Measurements from ENCODE around the gene ADAMTS2.

ADAMTS2 gene

GRCh38 chr5:179272326-179273072, 72.8 kb downstream of the ADAMTS2 start:
- Histone ChIP-seq H3K27ac (no peak overlapping the region), H3K4me1 (no peaks in the 10 kb centered on the region)
- TF ChIP-seq, protein P1, sequence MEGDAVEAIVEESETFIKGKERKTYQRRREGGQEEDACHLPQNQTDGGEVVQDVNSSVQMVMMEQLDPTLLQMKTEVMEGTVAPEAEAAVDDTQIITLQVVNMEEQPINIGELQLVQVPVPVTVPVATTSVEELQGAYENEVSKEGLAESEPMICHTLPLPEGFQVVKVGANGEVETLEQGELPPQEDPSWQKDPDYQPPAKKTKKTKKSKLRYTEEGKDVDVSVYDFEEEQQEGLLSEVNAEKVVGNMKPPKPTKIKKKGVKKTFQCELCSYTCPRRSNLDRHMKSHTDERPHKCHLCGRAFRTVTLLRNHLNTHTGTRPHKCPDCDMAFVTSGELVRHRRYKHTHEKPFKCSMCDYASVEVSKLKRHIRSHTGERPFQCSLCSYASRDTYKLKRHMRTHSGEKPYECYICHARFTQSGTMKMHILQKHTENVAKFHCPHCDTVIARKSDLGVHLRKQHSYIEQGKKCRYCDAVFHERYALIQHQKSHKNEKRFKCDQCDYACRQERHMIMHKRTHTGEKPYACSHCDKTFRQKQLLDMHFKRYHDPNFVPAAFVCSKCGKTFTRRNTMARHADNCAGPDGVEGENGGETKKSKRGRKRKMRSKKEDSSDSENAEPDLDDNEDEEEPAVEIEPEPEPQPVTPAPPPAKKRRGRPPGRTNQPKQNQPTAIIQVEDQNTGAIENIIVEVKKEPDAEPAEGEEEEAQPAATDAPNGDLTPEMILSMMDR (IDR thresholded peaks at IDR 0.05): no peak

DNA sequence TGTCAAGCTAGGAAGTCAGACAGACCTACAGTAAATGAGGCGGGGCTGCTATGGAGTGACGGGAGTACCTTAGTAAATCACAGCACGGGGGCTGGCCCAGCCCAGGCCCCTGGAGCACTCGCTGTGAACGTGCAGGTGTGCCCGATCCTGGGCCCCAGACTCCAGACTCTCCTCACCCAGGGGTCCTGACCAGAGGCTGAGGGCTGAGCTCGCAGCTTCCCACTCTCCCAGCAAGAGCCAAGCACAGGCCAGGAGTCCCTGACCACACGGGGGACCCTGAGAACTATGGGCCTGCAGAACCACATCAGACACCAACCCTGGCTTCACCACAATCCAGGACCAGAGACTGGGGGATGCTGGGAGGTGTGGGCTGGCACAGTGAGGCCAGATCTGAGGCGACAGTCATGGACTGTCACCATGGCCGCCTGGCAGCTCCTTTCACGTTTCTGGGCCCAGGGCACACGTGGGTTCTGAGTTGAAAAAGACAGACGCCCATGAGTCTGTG, 73.4 kb downstream of the ADAMTS2 start:
- Histone ChIP-seq H3K4me2 (ENCODE audit: low read length) (no peak overlapping the region), H3K4me3 (ENCODE audit: low read depth, low read length) (no peak overlapping the region), H3K9ac (no peak overlapping the region), H3K36me3 (ENCODE audit: control insufficient read depth, insufficient read depth, low read length) (no peaks in the 10 kb centered on the region), H3K27me3 (ENCODE audit: control insufficient read depth, insufficient read depth, low read length) (no peaks in the 10 kb centered on the region), H3K79me2 (no peaks in the 10 kb centered on the region), H3K4me1 (no peaks in the 10 kb centered on the region), H3K27ac (no peak overlapping the region), H2AFZ (no peak overlapping the region), H3K9me3 (ENCODE audit: control insufficient read depth, low read length) (no peaks in the 10 kb centered on the region)
- TF ChIP-seq, protein P1 (IDR thresholded peaks at IDR 0.05): no peak

More at GRCh38 chr5:179272326-179273072, 72.8 kb downstream of the ADAMTS2 start:
- no peak overlapping the region for H3K9ac ChIP-seq
- no peaks in the 10 kb centered on the region for H3K27me3 ChIP-seq (ENCODE audit: control insufficient read depth, insufficient read depth, low read length)
- H3K79me2 ChIP-seq: no peaks in the 10 kb centered on the region
- no peak overlapping the region for H3K4me2 ChIP-seq (ENCODE audit: low read length)
- no peaks in the 10 kb centered on the region for H3K9me3 ChIP-seq (ENCODE audit: control insufficient read depth, low read length)
- H3K36me3 ChIP-seq (ENCODE audit: control insufficient read depth, insufficient read depth, low read length): no peaks in the 10 kb centered on the region
- no peak overlapping the region for H3K4me3 ChIP-seq (ENCODE audit: low read depth, low read length)
- H2AFZ ChIP-seq: no peak overlapping the region

GRCh38 chr5:179271428-179271734, 73.9 kb downstream of the ADAMTS2 start:
- Histone ChIP-seq H3K27me3 (ENCODE audit: control insufficient read depth, insufficient read depth, low read length) (no peaks in the 10 kb centered on the region), H3K36me3 (ENCODE audit: control insufficient read depth, insufficient read depth, low read length) (no peaks in the 10 kb centered on the region), H3K27ac (no peak overlapping the region), H3K9ac (no peak overlapping the region), H3K79me2 (no peaks in the 10 kb centered on the region), H3K9me3 (ENCODE audit: control insufficient read depth, low read length) (no peaks in the 10 kb centered on the region), H3K4me3 (ENCODE audit: low read depth, low read length) (no peak overlapping the region), H2AFZ (no peak overlapping the region), H3K4me1 (no peaks in the 10 kb centered on the region), H3K4me2 (ENCODE audit: low read length) (no peak overlapping the region)
- TF ChIP-seq, protein P1 (IDR thresholded peaks at IDR 0.05): no peak

DNA sequence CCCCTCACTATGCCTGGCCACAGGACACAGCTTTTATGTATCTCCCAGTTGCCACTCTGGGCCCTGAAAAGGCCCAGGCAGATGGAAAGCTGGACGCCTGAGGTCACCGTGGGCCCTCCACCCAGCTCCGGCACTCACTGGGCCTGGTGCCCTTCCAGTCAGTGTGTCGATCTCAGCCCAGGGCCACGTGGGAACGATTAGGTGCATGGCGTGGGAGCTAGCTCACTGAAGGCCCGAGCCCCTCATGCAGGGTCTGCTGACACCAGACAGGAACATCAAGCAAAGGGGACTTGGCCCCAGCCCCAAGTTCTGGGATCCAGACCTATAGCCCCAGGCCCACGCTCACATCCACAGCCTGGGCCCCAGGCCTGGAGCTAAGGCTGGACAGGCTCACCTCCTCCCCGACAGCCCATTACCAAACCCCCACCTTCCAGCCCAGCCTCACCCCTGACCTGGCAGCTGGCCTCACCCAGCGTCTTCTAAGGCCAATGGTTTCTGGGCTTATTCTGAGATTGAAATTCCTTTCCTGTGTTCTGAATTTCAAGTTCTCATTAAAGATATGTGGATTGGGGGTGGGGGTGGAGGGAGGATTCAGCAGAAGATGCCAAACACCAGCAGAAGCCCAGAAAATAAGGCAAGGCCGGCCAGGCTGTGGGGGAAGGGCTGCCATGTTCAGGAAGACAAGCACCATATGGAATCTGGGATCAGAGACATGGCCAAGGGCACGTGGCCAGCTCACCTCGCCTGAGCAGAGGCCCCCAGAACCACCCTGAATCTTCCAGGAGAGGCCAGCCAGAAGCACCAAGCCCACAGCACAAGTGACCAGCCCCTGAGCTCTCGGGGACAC, 74.5 kb downstream of the ADAMTS2 start:
- no peaks in the 10 kb centered on the region for H3K4me1 ChIP-seq
- H2AFZ ChIP-seq: no peak overlapping the region
- TF ChIP-seq, protein P1 (IDR thresholded peaks at IDR 0.05): no peak
- H3K27me3 ChIP-seq (ENCODE audit: control insufficient read depth, insufficient read depth, low read length): no peaks in the 10 kb centered on the region
- H3K79me2 ChIP-seq: no peaks in the 10 kb centered on the region
- H3K9me3 ChIP-seq (ENCODE audit: control insufficient read depth, low read length): no peaks in the 10 kb centered on the region
- no peak overlapping the region for H3K9ac ChIP-seq
- no peak overlapping the region for H3K27ac ChIP-seq
- no peaks in the 10 kb centered on the region for H3K36me3 ChIP-seq (ENCODE audit: control insufficient read depth, insufficient read depth, low read length)
- no peak overlapping the region for H3K4me3 ChIP-seq (ENCODE audit: low read depth, low read length)
- H3K4me2 ChIP-seq (ENCODE audit: low read length): no peak overlapping the region
